Measurements from ENCODE around the gene KIF26B.

DNA sequence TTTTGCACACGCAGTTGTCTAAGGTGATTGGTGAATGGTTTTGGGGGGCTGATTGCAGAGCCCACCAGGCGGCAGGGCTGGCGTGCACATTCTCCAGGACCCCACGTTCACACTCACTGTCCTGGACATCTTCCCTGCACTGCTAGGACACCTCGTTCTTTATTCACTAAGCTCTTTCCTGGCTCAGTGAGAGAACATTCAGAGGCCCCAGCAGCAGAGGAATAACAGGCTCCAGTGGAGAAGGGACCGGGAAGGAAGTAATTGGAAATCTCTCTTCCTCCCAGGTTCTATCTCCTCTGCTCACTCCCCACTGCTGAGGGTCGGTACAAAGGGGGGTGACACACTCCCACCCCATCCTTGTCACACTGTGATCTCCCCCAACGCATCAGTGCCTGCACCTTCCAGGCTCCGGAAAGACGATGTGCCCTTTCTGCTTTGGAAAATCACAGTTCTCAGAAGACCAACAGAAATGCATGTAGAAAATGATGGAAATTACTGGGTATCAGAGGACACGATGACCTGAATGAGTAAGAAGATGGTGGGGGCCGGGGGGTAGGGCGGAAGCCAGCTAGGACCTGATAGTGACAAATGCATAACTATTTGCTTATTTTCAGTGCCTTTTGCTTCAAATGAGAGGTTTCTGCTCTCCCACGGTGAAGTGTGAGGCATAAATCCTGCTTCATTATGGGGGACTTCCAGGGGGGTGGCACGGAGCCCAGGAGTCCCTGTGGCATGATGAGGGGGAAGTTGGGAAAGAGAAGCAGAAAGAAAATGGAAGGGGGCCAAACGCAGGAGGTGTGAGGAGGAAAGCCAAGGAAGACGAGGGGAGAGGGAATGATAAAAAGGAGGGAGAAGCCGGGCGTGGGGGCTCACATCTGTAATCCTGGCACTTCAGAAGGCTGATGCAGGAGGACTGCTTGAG lies 25.2 kb upstream of the KIF26B start:
- TF ChIP-seq, protein P1, sequence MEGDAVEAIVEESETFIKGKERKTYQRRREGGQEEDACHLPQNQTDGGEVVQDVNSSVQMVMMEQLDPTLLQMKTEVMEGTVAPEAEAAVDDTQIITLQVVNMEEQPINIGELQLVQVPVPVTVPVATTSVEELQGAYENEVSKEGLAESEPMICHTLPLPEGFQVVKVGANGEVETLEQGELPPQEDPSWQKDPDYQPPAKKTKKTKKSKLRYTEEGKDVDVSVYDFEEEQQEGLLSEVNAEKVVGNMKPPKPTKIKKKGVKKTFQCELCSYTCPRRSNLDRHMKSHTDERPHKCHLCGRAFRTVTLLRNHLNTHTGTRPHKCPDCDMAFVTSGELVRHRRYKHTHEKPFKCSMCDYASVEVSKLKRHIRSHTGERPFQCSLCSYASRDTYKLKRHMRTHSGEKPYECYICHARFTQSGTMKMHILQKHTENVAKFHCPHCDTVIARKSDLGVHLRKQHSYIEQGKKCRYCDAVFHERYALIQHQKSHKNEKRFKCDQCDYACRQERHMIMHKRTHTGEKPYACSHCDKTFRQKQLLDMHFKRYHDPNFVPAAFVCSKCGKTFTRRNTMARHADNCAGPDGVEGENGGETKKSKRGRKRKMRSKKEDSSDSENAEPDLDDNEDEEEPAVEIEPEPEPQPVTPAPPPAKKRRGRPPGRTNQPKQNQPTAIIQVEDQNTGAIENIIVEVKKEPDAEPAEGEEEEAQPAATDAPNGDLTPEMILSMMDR (IDR thresholded peaks at IDR 0.05): no peak
- TF ChIP-seq POLR2A (IDR thresholded peaks at IDR 0.05): no peak

Measured in tibial nerve (tissue), 3 donors.